Gastroesophageal sphincter (tissue), 3 donors: ENCODE data around the gene TRPV3.

Experiments
- EP300 ChIP-seq: sonication (generic); formaldehyde crosslinking; IDR thresholded peaks from one replicate; pipeline ENCODE4 v1.6.1; 2017; ENCODE audit warnings: antibody characterized with exemption, mild to moderate bottlenecking
- POLR2A ChIP-seq, 2 donors: fragments of 450-650 bp; IDR thresholded peaks; one replicate each; pipeline ENCODE4 v1.6.1; 2017; ENCODE audit warnings: antibody characterized with exemption in 2 of 2, mild to moderate bottlenecking in 2 of 2, moderate library complexity in 1 of 2
- TF ChIP-seq, protein P1 (sequence below), 4 experiments: fragments of 200-600 bp in 2 of 4; fragments of 450-650 bp in 2 of 4; sonication (generic) in 1 of 4; IDR thresholded peaks; one replicate each; pipeline ENCODE4 v1.5.1; 2017 to 2019; ENCODE audit warnings: antibody characterized with exemption in 4 of 4, mild to moderate bottlenecking in 2 of 4, moderate library complexity in 2 of 4

DNA sequence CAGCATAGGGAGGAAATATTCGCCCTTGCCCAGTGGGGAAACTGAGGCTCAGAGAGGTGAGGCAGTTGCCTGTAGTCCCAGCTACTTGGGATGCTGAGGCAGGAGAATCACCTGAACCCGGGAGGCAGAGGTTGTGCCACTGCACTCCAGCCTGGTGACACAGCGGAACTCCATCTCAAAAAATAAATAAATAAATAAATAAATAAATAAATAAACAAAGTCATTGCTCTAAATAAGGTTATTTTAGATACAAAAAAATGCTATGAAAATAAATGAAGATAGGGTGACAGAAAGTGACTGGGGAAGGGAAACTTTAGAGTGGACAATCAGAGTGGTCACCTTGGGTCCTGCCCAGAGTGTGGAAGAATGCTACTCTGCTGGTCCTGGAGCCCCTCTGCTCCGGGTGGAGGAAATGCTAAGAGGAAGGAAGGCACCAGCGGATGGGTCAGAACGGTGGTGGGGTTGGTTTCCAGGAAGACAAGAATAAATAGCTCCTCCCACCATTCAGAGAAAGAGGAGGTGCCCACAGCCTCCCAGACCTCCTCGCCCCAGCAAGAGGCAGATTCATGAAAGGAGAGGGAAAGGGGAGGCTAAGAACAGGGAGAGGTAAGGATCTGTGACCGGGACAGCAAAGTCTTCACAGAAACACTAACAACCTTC, 17.6 kb downstream of the TRPV3 start:
- TF ChIP-seq POLR2A (IDR thresholded peaks at IDR 0.05) = no peak
- no peak for TF ChIP-seq EP300
- TF ChIP-seq, protein P1, sequence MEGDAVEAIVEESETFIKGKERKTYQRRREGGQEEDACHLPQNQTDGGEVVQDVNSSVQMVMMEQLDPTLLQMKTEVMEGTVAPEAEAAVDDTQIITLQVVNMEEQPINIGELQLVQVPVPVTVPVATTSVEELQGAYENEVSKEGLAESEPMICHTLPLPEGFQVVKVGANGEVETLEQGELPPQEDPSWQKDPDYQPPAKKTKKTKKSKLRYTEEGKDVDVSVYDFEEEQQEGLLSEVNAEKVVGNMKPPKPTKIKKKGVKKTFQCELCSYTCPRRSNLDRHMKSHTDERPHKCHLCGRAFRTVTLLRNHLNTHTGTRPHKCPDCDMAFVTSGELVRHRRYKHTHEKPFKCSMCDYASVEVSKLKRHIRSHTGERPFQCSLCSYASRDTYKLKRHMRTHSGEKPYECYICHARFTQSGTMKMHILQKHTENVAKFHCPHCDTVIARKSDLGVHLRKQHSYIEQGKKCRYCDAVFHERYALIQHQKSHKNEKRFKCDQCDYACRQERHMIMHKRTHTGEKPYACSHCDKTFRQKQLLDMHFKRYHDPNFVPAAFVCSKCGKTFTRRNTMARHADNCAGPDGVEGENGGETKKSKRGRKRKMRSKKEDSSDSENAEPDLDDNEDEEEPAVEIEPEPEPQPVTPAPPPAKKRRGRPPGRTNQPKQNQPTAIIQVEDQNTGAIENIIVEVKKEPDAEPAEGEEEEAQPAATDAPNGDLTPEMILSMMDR (IDR thresholded peaks at IDR 0.05) = no peak
